H1 (cell line): ENCODE results near the gene PRF1. TPM values are rescaled to one million over a fixed set of nuclear protein-coding genes. Genes with fewer than 3 reads are reported as not detected.

Experiments
- CHD2 ChIP-seq: IDR thresholded peaks from 2 replicates; pipeline ENCODE4 v1.6.1; 2012; ENCODE audit warnings: low read length, improper control_type of control experiment
- POLR2A ChIP-seq, 2 experiments: IDR thresholded peaks; 1 replicate in 1 of 2; 2 replicates in 1 of 2; pipeline ENCODE4 v1.6.1; 2011; ENCODE audit warnings: low read depth in 2 of 2, low read length in 2 of 2, mild to moderate bottlenecking in 2 of 2; ENCODE audit errors: control extremely low read depth in 1 of 2
- SAP30 ChIP-seq: fragments of 300-600 bp; sonication (generic); IDR thresholded peaks from 2 replicates; pipeline ENCODE4 v1.7.1; 2012; ENCODE audit warnings: low read length, moderate library complexity, mild to moderate bottlenecking, inconsistent platforms; ENCODE audit not compliant: insufficient read depth, insufficient replicate concordance
- polyA plus RNA-seq, 7 experiments: library from polyadenylated mRNA; depleted of rRNA in 3 of 7; stranded (reverse) in 5 of 7; unstranded in 2 of 7; fragments of >200 nt in 5 of 7; fragments of 200-250 nt in 2 of 7; gene quantifications; 1 replicate in 5 of 7; 2 replicates in 1 of 7; 4 replicates in 1 of 7; pipeline versions ENCODE4 v1.2.1 to v1.2.3, GENCODE V29; 2011 to 2013; ENCODE audit warnings: missing spikeins in 2 of 7, mixed read lengths in 2 of 7
- total RNA-seq: library from RNA; stranded (reverse); fragmentation: NEBNext Ultra II Directional; extraction: Animal tissue kit (Norgen Biotek cat#: 25700); gene quantifications from 2 replicates; pipeline ENCODE4 v1.2.1, GENCODE V29; 2021
- TF ChIP-seq, protein P1 (sequence below): fragments of 300-600 bp; sonication (generic); IDR thresholded peaks from 2 replicates; pipeline ENCODE4 v1.7.1; 2012; ENCODE audit warnings: low read length, moderate library complexity, mild to moderate bottlenecking, inconsistent platforms; ENCODE audit not compliant: insufficient replicate concordance
- TF ChIP-seq, protein P2 (sequence below), 3 experiments: IDR thresholded peaks; 1 replicate in 2 of 3; 2 replicates in 1 of 3; pipeline versions ENCODE4 v1.5.1 to v1.6.1; 2011; ENCODE audit warnings: low read length in 3 of 3, mild to moderate bottlenecking in 3 of 3, inconsistent platforms in 2 of 3, low read depth in 1 of 3, moderate library complexity in 1 of 3; ENCODE audit not compliant: insufficient read depth in 1 of 3; ENCODE audit errors: control extremely low read depth in 1 of 3

PRF1 gene
- total and polyA plus RNA-seq, 2 of the 8 experiments (the other 6 are each of a cell fraction or from before 2014, with no cell fraction given) = 0.15 TPM; not detected in 1

DNA sequence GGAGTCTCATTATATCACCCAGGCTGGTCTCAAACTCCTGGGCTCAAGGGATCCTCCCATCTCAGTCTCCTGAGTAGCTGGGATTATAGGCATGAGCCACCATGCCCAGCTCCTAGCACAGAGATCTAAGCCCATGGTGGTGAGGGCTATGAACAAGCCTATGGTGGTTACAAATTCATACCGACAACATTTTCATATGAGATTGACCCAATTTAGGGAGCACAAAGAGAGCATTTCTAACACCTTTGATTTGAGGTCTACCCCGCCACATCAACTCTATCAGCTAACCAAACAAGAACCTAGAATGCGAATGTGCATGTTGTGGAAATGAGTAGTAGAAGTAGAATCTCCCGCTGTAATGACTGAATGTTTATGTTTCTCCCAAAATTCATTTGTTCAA lies 14.2 kb upstream of the PRF1 start (continued):
- TF ChIP-seq, protein P1, sequence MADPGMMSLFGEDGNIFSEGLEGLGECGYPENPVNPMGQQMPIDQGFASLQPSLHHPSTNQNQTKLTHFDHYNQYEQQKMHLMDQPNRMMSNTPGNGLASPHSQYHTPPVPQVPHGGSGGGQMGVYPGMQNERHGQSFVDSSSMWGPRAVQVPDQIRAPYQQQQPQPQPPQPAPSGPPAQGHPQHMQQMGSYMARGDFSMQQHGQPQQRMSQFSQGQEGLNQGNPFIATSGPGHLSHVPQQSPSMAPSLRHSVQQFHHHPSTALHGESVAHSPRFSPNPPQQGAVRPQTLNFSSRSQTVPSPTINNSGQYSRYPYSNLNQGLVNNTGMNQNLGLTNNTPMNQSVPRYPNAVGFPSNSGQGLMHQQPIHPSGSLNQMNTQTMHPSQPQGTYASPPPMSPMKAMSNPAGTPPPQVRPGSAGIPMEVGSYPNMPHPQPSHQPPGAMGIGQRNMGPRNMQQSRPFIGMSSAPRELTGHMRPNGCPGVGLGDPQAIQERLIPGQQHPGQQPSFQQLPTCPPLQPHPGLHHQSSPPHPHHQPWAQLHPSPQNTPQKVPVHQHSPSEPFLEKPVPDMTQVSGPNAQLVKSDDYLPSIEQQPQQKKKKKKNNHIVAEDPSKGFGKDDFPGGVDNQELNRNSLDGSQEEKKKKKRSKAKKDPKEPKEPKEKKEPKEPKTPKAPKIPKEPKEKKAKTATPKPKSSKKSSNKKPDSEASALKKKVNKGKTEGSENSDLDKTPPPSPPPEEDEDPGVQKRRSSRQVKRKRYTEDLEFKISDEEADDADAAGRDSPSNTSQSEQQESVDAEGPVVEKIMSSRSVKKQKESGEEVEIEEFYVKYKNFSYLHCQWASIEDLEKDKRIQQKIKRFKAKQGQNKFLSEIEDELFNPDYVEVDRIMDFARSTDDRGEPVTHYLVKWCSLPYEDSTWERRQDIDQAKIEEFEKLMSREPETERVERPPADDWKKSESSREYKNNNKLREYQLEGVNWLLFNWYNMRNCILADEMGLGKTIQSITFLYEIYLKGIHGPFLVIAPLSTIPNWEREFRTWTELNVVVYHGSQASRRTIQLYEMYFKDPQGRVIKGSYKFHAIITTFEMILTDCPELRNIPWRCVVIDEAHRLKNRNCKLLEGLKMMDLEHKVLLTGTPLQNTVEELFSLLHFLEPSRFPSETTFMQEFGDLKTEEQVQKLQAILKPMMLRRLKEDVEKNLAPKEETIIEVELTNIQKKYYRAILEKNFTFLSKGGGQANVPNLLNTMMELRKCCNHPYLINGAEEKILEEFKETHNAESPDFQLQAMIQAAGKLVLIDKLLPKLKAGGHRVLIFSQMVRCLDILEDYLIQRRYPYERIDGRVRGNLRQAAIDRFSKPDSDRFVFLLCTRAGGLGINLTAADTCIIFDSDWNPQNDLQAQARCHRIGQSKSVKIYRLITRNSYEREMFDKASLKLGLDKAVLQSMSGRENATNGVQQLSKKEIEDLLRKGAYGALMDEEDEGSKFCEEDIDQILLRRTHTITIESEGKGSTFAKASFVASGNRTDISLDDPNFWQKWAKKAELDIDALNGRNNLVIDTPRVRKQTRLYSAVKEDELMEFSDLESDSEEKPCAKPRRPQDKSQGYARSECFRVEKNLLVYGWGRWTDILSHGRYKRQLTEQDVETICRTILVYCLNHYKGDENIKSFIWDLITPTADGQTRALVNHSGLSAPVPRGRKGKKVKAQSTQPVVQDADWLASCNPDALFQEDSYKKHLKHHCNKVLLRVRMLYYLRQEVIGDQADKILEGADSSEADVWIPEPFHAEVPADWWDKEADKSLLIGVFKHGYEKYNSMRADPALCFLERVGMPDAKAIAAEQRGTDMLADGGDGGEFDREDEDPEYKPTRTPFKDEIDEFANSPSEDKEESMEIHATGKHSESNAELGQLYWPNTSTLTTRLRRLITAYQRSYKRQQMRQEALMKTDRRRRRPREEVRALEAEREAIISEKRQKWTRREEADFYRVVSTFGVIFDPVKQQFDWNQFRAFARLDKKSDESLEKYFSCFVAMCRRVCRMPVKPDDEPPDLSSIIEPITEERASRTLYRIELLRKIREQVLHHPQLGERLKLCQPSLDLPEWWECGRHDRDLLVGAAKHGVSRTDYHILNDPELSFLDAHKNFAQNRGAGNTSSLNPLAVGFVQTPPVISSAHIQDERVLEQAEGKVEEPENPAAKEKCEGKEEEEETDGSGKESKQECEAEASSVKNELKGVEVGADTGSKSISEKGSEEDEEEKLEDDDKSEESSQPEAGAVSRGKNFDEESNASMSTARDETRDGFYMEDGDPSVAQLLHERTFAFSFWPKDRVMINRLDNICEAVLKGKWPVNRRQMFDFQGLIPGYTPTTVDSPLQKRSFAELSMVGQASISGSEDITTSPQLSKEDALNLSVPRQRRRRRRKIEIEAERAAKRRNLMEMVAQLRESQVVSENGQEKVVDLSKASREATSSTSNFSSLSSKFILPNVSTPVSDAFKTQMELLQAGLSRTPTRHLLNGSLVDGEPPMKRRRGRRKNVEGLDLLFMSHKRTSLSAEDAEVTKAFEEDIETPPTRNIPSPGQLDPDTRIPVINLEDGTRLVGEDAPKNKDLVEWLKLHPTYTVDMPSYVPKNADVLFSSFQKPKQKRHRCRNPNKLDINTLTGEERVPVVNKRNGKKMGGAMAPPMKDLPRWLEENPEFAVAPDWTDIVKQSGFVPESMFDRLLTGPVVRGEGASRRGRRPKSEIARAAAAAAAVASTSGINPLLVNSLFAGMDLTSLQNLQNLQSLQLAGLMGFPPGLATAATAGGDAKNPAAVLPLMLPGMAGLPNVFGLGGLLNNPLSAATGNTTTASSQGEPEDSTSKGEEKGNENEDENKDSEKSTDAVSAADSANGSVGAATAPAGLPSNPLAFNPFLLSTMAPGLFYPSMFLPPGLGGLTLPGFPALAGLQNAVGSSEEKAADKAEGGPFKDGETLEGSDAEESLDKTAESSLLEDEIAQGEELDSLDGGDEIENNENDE = no peak
- TF ChIP-seq SAP30 = no peak
- TF ChIP-seq, protein P2, sequence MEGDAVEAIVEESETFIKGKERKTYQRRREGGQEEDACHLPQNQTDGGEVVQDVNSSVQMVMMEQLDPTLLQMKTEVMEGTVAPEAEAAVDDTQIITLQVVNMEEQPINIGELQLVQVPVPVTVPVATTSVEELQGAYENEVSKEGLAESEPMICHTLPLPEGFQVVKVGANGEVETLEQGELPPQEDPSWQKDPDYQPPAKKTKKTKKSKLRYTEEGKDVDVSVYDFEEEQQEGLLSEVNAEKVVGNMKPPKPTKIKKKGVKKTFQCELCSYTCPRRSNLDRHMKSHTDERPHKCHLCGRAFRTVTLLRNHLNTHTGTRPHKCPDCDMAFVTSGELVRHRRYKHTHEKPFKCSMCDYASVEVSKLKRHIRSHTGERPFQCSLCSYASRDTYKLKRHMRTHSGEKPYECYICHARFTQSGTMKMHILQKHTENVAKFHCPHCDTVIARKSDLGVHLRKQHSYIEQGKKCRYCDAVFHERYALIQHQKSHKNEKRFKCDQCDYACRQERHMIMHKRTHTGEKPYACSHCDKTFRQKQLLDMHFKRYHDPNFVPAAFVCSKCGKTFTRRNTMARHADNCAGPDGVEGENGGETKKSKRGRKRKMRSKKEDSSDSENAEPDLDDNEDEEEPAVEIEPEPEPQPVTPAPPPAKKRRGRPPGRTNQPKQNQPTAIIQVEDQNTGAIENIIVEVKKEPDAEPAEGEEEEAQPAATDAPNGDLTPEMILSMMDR (IDR thresholded peaks at IDR 0.05; ENCODE audit: control extremely low read depth in 1 of 3, insufficient read depth in 1 of 3, low read depth in 1 of 3, low read length in 3 of 3) = no peak
- no peak for TF ChIP-seq CHD2
- no peak for TF ChIP-seq POLR2A (IDR thresholded peaks at IDR 0.05; ENCODE audit: control extremely low read depth in 1 of 2, low read depth in 2 of 2, low read length in 2 of 2)
